Activated naive CD8-positive, alpha-beta T cell treated with anti-CD3 and anti-CD28 coated beads, Interleukin-2, amount 50 U/mL, for 24 hours (primary cell): Measurements from ENCODE around the gene CCT6B.
"Not testable (repeated sequence)": the region's sequence is repeated elsewhere in the genome, so short reads cannot be mapped to it uniquely, and the experiment has no call there.

Source experiments
- ATAC-seq: fragments of 150-1000 bp; cut with Tn5 transposase; one replicate; pipeline ENCODE4 v1.10.0; 2021
- DNase-seq: peaks from one replicate; pipeline ENCODE4 v3.0.0; 2021
- H3K27ac Mint-ChIP-seq: one replicate; pipeline ENCODE4 v1.8.0; 2021; ENCODE audit warnings: mild to moderate bottlenecking, mixed read lengths
- H3K27me3 Mint-ChIP-seq: one replicate; pipeline ENCODE4 v1.8.0; 2021; ENCODE audit warnings: mixed read lengths
- H3K36me3 Mint-ChIP-seq: one replicate; pipeline ENCODE4 v1.8.0; 2021; ENCODE audit warnings: low read depth, mixed read lengths
- H3K4me1 Mint-ChIP-seq: one replicate; pipeline ENCODE4 v1.8.0; 2021; ENCODE audit warnings: mixed read lengths
- H3K4me3 Mint-ChIP-seq: one replicate; pipeline ENCODE4 v1.8.0; 2021; ENCODE audit warnings: mild to moderate bottlenecking, moderate library complexity, mixed read lengths
- H3K9me3 Mint-ChIP-seq: one replicate; pipeline ENCODE4 v1.8.0; 2021; ENCODE audit warnings: mixed read lengths

Gene CCT6B

GRCh38 chr17:34990921-34991365 is 29.7 kb upstream of the CCT6B start:
- DNase-seq (no peak), ATAC-seq (no peak)
- Mint-ChIP-seq H3K9me3 (no peaks in the 10 kb centered on the region), H3K36me3 (peaks cover 38% of the 10 kb centered on the region), H3K4me3 (no peak overlapping the region), H3K27ac (no peak overlapping the region), H3K27me3 (no peaks in the 10 kb centered on the region), H3K4me1 (peaks cover 2% of the 10 kb centered on the region)

GRCh38 chr17:34989473-34989872 is 28.2 kb upstream of the CCT6B start:
- Mint-ChIP-seq H3K27me3 (no peaks in the 10 kb centered on the region), H3K36me3 (peaks cover 33% of the 10 kb centered on the region), H3K27ac (no peak overlapping the region), H3K4me1 (peaks cover 11% of the 10 kb centered on the region), H3K4me3 (no peak overlapping the region), H3K9me3 (no peaks in the 10 kb centered on the region)
- ATAC-seq (no peak), DNase-seq (no peak)

GRCh38 chr17:34988644-34989043 is 27.4 kb upstream of the CCT6B start:
- Mint-ChIP-seq H3K27ac (no peak overlapping the region), H3K4me1 (peaks cover 19% of the 10 kb centered on the region), H3K4me3 (no peak overlapping the region), H3K27me3 (no peaks in the 10 kb centered on the region), H3K36me3 (peaks cover 30% of the 10 kb centered on the region), H3K9me3 (no peaks in the 10 kb centered on the region)
- ATAC-seq, result no peak
- no peak for DNase-seq

GRCh38 chr17:34987232-34987631 is 26.0 kb upstream of the CCT6B start:
- peaks cover 29% of the 10 kb centered on the region for H3K4me1 Mint-ChIP-seq

GRCh38 chr17:34981538-34982241 is 20.4 kb upstream of the CCT6B start:
- ATAC-seq, result no peak
- Mint-ChIP-seq H3K27me3 (no peaks in the 10 kb centered on the region), H3K9me3 (no peaks in the 10 kb centered on the region), H3K4me3 (peak overlapping the region; percentile 94), H3K36me3 (peaks cover 25% of the 10 kb centered on the region), H3K4me1 (peaks cover 53% of the 10 kb centered on the region), H3K27ac (peak overlapping the region; percentile 95)
- no peak for DNase-seq

More at GRCh38 chr17:34987232-34987631, 26.0 kb upstream of the CCT6B start:
- Mint-ChIP-seq H3K9me3 (no peaks in the 10 kb centered on the region), H3K36me3 (peaks cover 34% of the 10 kb centered on the region), H3K27ac (no peak overlapping the region), H3K27me3 (no peaks in the 10 kb centered on the region), H3K4me3 (no peak overlapping the region)
- no peak for DNase-seq
- ATAC-seq, result no peak

GRCh38 chr17:34980681-34981537 is 19.6 kb upstream of the CCT6B start:
- Mint-ChIP-seq H3K27me3 (no peaks in the 10 kb centered on the region), H3K4me3 (peak overlapping the region; percentile 94), H3K4me1 (peaks cover 53% of the 10 kb centered on the region), H3K27ac (peak overlapping the region; percentile 95), H3K9me3 (no peaks in the 10 kb centered on the region), H3K36me3 (peaks cover 23% of the 10 kb centered on the region)
- ATAC-seq (peak; percentile 86), DNase-seq (peak; percentile 75)

GRCh38 chr17:34980353-34980680 is 19.1 kb upstream of the CCT6B start, which contains the start of gene LIG3:
Gene LIG3 (plus strand): TSS chr17:34980512. CDS start chr17:34983006, 2,494 bp downstream.
- Mint-ChIP-seq H3K4me1 (peaks cover 53% of the 10 kb centered on the region), H3K27ac (peak within 1 kb of the TSS; percentile 95), H3K27me3 (no peaks in the 10 kb centered on the region), H3K36me3 (peaks cover 21% of the 10 kb centered on the region), H3K4me3 (peak within 1 kb of the TSS; percentile 94), H3K9me3 (no peaks in the 10 kb centered on the region)
- peak; percentile 96 for DNase-seq
- ATAC-seq, result peak; percentile 87

GRCh38 chr17:34979650-34980352 is 18.5 kb upstream of the CCT6B start:
- Mint-ChIP-seq H3K9me3 (no peaks in the 10 kb centered on the region), H3K4me3 (peak overlapping the region; percentile 88), H3K36me3 (peaks cover 18% of the 10 kb centered on the region), H3K27me3 (no peaks in the 10 kb centered on the region), H3K4me1 (peaks cover 53% of the 10 kb centered on the region), H3K27ac (peak overlapping the region; percentile 95)
- DNase-seq, result no peak
- no peak for ATAC-seq

GRCh38 chr17:34979153-34979552 is 17.9 kb upstream of the CCT6B start:
- Mint-ChIP-seq H3K36me3 (peaks cover 18% of the 10 kb centered on the region), H3K27ac (peak overlapping the region; percentile 95), H3K4me3 (peak overlapping the region; percentile 88), H3K4me1 (peaks cover 52% of the 10 kb centered on the region), H3K27me3 (no peaks in the 10 kb centered on the region), H3K9me3 (no peaks in the 10 kb centered on the region)
- no peak for ATAC-seq
- DNase-seq, result no peak

- Mint-ChIP-seq H3K9me3 (no peaks in the 10 kb centered on the region), H3K4me3 (no peak overlapping the region), H3K27me3 (no peaks in the 10 kb centered on the region), H3K4me1 (peaks cover 26% of the 10 kb centered on the region), H3K27ac (no peak overlapping the region), H3K36me3 (no peaks in the 10 kb centered on the region)
- DNase-seq (no peak), ATAC-seq (peak; percentile 55)
These were observed 13.8 kb upstream of the CCT6B start for GRCh38 chr17:34974794-34975785.

GRCh38 chr17:34974179-34974578 is 12.9 kb upstream of the CCT6B start:
- H3K4me3 Mint-ChIP-seq, result no peak overlapping the region
- H3K4me1 Mint-ChIP-seq, result peaks cover 17% of the 10 kb centered on the region
- H3K27ac Mint-ChIP-seq, result no peak overlapping the region
- no peak for DNase-seq
- ATAC-seq, result peak; percentile 68
- no peaks in the 10 kb centered on the region for H3K27me3 Mint-ChIP-seq
- peaks cover 3% of the 10 kb centered on the region for H3K36me3 Mint-ChIP-seq
- H3K9me3 Mint-ChIP-seq, result no peaks in the 10 kb centered on the region

GRCh38 chr17:34958438-34958837 is 2.8 kb downstream of the CCT6B start:
- H3K4me1 Mint-ChIP-seq, result peaks cover 23% of the 10 kb centered on the region
- ATAC-seq (no peak), DNase-seq (no peak)
- peaks cover 8% of the 10 kb centered on the region for H3K36me3 Mint-ChIP-seq
- H3K27me3 Mint-ChIP-seq, result peaks cover 6% of the 10 kb centered on the region
- no peak overlapping the region for H3K27ac Mint-ChIP-seq
- H3K9me3 Mint-ChIP-seq, result no peaks in the 10 kb centered on the region
- H3K4me3 Mint-ChIP-seq, result no peak overlapping the region

- not testable (repeated sequence) for H3K4me3 Mint-ChIP-seq, H3K4me1 Mint-ChIP-seq, ATAC-seq, DNase-seq, H3K27ac Mint-ChIP-seq, H3K36me3 Mint-ChIP-seq, H3K9me3 Mint-ChIP-seq, H3K27me3 Mint-ChIP-seq
These were observed 10.5 kb downstream of the CCT6B start for GRCh38 chr17:34950780-34951179.

GRCh38 chr17:34930283-34930682 is 31.0 kb downstream of the CCT6B start:
- Mint-ChIP-seq H3K36me3 (no peaks in the 10 kb centered on the region), H3K4me1 (no peaks in the 10 kb centered on the region), H3K9me3 (no peaks in the 10 kb centered on the region), H3K27me3 (no peaks in the 10 kb centered on the region), H3K4me3 (no peak overlapping the region), H3K27ac (no peak overlapping the region)
- ATAC-seq (no peak), DNase-seq (no peak)
